Measurements from ENCODE around the gene MICAL2.

The MICAL2 gene

DNA sequence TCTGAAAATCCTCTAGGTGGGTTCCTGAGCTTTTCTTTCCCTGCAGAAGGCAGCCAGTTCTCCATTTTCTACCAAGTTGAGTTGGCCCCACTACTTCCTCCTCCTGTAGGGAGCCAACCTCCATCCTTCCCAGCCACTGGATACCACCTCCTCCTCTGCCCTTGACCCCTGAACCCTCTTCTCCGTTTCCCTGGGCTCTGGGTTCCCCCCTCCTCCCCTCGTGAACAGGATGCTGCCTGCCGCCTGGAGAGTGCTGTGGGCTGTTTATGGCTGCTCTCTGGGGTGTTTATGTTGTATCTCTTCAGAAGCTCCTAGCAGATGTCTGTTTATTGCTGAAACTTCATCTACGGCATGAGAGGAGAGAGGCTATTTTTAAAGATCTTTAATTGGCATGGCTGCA is 8.6 kb downstream of the MICAL2 start:
- ATAC-seq, result 0 out of 3 replicates have a peak, but pooled peaks have one; percentile 10
- TF ChIP-seq, protein P1, sequence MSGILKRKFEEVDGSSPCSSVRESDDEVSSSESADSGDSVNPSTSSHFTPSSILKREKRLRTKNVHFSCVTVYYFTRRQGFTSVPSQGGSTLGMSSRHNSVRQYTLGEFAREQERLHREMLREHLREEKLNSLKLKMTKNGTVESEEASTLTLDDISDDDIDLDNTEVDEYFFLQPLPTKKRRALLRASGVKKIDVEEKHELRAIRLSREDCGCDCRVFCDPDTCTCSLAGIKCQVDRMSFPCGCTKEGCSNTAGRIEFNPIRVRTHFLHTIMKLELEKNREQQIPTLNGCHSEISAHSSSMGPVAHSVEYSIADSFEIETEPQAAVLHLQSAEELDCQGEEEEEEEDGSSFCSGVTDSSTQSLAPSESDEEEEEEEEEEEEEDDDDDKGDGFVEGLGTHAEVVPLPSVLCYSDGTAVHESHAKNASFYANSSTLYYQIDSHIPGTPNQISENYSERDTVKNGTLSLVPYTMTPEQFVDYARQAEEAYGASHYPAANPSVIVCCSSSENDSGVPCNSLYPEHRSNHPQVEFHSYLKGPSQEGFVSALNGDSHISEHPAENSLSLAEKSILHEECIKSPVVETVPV (CRISPR knock-in tag; IDR thresholded peaks at IDR 0.05), result no peak
- TF ChIP-seq TOX (CRISPR knock-in tag; IDR thresholded peaks at IDR 0.05; ENCODE audit: borderline replicate concordance) (no peak), PPARA (CRISPR knock-in tag; IDR thresholded peaks at IDR 0.05; ENCODE audit: borderline replicate concordance) (no peak)

DNA sequence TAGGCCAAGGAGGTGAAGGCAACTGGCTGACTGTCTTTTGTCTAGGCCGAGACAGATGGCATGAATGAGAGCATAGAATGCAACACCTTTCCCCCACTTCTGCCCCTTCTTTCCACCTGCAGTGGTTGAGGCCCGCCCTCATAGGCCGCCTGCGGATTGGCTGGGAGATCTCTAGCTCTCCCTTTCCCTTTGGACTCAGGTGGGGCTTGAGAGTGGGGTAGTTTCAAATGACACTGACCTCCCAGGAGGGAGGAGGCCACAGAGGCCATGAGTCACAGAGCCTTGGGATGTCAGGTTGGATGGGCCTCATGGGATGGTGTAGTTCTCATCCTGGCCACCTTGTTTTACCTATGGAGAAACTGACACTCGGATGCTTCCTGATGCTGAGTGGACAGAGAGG is 9.1 kb downstream of the MICAL2 start:
- ATAC-seq, result no peak
- TF ChIP-seq TCF4 (CRISPR knock-in tag; IDR thresholded peaks at IDR 0.05; ENCODE audit: borderline replicate concordance), result no peak
- TF ChIP-seq ZFP30 (CRISPR knock-in tag; IDR thresholded peaks at IDR 0.05), result no peak
- TF ChIP-seq ZNF8 (CRISPR knock-in tag; IDR thresholded peaks at IDR 0.05), result no peak
- TF ChIP-seq, protein P1 (CRISPR knock-in tag; IDR thresholded peaks at IDR 0.05), result no peak
- TF ChIP-seq, protein P2, sequence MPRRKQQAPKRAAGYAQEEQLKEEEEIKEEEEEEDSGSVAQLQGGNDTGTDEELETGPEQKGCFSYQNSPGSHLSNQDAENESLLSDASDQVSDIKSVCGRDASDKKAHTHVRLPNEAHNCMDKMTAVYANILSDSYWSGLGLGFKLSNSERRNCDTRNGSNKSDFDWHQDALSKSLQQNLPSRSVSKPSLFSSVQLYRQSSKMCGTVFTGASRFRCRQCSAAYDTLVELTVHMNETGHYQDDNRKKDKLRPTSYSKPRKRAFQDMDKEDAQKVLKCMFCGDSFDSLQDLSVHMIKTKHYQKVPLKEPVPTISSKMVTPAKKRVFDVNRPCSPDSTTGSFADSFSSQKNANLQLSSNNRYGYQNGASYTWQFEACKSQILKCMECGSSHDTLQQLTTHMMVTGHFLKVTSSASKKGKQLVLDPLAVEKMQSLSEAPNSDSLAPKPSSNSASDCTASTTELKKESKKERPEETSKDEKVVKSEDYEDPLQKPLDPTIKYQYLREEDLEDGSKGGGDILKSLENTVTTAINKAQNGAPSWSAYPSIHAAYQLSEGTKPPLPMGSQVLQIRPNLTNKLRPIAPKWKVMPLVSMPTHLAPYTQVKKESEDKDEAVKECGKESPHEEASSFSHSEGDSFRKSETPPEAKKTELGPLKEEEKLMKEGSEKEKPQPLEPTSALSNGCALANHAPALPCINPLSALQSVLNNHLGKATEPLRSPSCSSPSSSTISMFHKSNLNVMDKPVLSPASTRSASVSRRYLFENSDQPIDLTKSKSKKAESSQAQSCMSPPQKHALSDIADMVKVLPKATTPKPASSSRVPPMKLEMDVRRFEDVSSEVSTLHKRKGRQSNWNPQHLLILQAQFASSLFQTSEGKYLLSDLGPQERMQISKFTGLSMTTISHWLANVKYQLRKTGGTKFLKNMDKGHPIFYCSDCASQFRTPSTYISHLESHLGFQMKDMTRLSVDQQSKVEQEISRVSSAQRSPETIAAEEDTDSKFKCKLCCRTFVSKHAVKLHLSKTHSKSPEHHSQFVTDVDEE (CRISPR knock-in tag; IDR thresholded peaks at IDR 0.05), result no peak
- no peak for TF ChIP-seq ZNF565 (CRISPR knock-in tag; conservative IDR thresholded peaks at IDR 0.05; ENCODE audit: low read depth)
- no peak for TF ChIP-seq BACH2 (CRISPR knock-in tag; IDR thresholded peaks at IDR 0.05; ENCODE audit: borderline replicate concordance)
- TF ChIP-seq, protein P3, sequence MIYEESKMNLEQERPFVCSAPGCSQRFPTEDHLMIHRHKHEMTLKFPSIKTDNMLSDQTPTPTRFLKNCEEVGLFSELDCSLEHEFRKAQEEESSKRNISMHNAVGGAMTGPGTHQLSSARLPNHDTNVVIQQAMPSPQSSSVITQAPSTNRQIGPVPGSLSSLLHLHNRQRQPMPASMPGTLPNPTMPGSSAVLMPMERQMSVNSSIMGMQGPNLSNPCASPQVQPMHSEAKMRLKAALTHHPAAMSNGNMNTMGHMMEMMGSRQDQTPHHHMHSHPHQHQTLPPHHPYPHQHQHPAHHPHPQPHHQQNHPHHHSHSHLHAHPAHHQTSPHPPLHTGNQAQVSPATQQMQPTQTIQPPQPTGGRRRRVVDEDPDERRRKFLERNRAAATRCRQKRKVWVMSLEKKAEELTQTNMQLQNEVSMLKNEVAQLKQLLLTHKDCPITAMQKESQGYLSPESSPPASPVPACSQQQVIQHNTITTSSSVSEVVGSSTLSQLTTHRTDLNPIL (CRISPR knock-in tag; IDR thresholded peaks at IDR 0.05; ENCODE audit: low read depth), result no peak
- no peak for TF ChIP-seq RARB (CRISPR knock-in tag; IDR thresholded peaks at IDR 0.05)
- TF ChIP-seq TOX (CRISPR knock-in tag; IDR thresholded peaks at IDR 0.05; ENCODE audit: borderline replicate concordance), result no peak
- no peak for TF ChIP-seq OSR1 (CRISPR knock-in tag; IDR thresholded peaks at IDR 0.05)
- TF ChIP-seq, protein P4, sequence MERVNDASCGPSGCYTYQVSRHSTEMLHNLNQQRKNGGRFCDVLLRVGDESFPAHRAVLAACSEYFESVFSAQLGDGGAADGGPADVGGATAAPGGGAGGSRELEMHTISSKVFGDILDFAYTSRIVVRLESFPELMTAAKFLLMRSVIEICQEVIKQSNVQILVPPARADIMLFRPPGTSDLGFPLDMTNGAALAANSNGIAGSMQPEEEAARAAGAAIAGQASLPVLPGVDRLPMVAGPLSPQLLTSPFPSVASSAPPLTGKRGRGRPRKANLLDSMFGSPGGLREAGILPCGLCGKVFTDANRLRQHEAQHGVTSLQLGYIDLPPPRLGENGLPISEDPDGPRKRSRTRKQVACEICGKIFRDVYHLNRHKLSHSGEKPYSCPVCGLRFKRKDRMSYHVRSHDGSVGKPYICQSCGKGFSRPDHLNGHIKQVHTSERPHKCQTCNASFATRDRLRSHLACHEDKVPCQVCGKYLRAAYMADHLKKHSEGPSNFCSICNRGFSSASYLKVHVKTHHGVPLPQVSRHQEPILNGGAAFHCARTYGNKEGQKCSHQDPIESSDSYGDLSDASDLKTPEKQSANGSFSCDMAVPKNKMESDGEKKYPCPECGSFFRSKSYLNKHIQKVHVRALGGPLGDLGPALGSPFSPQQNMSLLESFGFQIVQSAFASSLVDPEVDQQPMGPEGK (CRISPR knock-in tag; IDR thresholded peaks at IDR 0.05; ENCODE audit: borderline replicate concordance), result no peak
- no peak for TF ChIP-seq GLIS3 (CRISPR knock-in tag; IDR thresholded peaks at IDR 0.05)
- TF ChIP-seq CSDC2 (CRISPR knock-in tag; IDR thresholded peaks at IDR 0.05), result no peak
- no peak for TF ChIP-seq ZNF70 (CRISPR knock-in tag; IDR thresholded peaks at IDR 0.05)
- no peak for TF ChIP-seq ISL1 (CRISPR knock-in tag; IDR thresholded peaks at IDR 0.05)
- TF ChIP-seq ZC3H10 (CRISPR knock-in tag; IDR thresholded peaks at IDR 0.05), result no peak
- TF ChIP-seq PPARA (CRISPR knock-in tag; IDR thresholded peaks at IDR 0.05; ENCODE audit: borderline replicate concordance), result no peak

DNA sequence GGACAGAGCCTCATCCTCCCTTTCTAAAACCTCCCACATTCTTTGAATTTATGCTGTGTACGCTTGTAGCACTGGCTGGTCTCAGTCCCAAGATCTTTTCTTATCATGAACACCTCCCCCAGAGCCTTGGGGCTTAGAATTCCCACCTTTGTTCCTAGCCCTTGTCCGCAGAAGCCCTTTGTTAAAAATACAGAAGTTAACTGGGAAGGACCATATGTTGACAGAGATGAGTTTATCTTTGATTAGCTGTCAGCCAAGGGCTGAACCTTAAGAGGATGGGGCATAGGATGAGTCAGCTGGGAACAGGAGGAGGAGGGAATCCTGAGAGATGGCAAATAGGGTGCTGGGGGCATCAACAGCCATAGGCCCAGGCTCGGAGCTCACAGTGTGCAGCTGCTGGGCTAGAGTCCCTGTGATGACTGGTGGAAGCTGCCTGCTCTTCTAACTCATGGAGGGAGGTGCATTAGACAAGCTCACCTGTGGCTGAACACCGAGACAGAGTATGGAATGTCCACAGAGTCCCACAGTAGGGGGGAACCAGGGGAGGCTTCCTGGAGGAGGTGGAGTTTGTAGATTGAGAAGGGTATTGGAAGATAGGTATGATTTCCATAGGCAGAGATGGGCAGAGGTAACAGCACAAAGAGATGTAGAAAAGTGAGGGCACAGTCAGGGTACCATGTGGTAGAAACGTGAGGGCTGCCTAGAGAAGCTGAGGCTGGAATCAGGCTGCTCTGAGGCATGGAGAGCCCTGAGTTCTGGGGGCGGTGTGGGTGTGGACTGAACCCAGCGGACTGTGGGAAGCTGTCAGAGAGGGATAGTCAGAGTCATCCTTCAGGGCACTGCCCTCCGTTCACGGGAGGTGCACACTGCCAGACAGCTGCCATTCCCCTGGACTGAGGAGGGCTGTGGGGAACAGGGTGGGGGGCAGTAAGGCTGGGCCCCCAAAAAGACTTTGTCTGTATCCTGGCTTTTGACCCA is 9.9 kb downstream of the MICAL2 start:
- peak; percentile 51 for ATAC-seq
- TF ChIP-seq ARNTL (CRISPR knock-in tag; IDR thresholded peaks at IDR 0.05; ENCODE audit: borderline replicate concordance, low read depth) (no peak), ZNF8 (CRISPR knock-in tag; IDR thresholded peaks at IDR 0.05) (no peak), ZFP30 (CRISPR knock-in tag; IDR thresholded peaks at IDR 0.05) (no peak), RARB (CRISPR knock-in tag; IDR thresholded peaks at IDR 0.05) (no peak), OSR1 (CRISPR knock-in tag; IDR thresholded peaks at IDR 0.05) (no peak), ZFP3 (CRISPR knock-in tag; IDR thresholded peaks at IDR 0.05) (no peak), CSDC2 (CRISPR knock-in tag; IDR thresholded peaks at IDR 0.05) (no peak)
- TF ChIP-seq, protein P1 (CRISPR knock-in tag; IDR thresholded peaks at IDR 0.05), result no peak
- TF ChIP-seq, protein P4 (CRISPR knock-in tag; IDR thresholded peaks at IDR 0.05; ENCODE audit: borderline replicate concordance), result no peak
- TF ChIP-seq, protein P5, sequence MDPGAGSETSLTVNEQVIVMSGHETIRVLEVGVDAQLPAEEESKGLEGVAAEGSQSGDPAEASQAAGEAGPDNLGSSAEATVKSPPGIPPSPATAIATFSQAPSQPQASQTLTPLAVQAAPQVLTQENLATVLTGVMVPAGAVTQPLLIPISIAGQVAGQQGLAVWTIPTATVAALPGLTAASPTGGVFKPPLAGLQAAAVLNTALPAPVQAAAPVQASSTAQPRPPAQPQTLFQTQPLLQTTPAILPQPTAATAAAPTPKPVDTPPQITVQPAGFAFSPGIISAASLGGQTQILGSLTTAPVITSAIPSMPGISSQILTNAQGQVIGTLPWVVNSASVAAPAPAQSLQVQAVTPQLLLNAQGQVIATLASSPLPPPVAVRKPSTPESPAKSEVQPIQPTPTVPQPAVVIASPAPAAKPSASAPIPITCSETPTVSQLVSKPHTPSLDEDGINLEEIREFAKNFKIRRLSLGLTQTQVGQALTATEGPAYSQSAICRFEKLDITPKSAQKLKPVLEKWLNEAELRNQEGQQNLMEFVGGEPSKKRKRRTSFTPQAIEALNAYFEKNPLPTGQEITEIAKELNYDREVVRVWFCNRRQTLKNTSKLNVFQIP (CRISPR knock-in tag; IDR thresholded peaks at IDR 0.05; ENCODE audit: borderline replicate concordance, low read depth), result no peak
